ENCODE results near the gene CENPX. TPM values are rescaled to one million over a fixed set of nuclear protein-coding genes. Genes with fewer than 3 reads are reported as not detected.
A peak's percentile ranks its signal among the peaks of the same experiment; 100 is the strongest.

The CENPX gene
- total and polyA plus RNA-seq, 2 of the 13 experiments (the other 11 are each of a cell fraction or from before 2014, with no cell fraction given): 92.7 to 170 TPM

- TF ChIP-seq ZNF770 (CRISPR knock-in tag; IDR thresholded peaks at IDR 0.05): peak; percentile 64
- peak; percentile 71 for TF ChIP-seq ZNF639 (CRISPR knock-in tag; conservative IDR thresholded peaks at IDR 0.05)
- TF ChIP-seq ATF4 (CRISPR knock-in tag; IDR thresholded peaks at IDR 0.05): no peak
- TF ChIP-seq NFE2 (CRISPR knock-in tag; IDR thresholded peaks at IDR 0.05): no peak
- peak; percentile 95 for TF ChIP-seq NFYB (CRISPR knock-in tag; IDR thresholded peaks at IDR 0.05)
- 0 out of 2 replicates have a peak, but pooled peaks have one; percentile 51 for TF ChIP-seq PAWR (CRISPR knock-in tag; IDR thresholded peaks at IDR 0.05; ENCODE audit: borderline replicate concordance)
- no peak for TF ChIP-seq HOXA7 (CRISPR knock-in tag; IDR thresholded peaks at IDR 0.05)
- TF ChIP-seq DNMT1 (CRISPR knock-in tag; IDR thresholded peaks at IDR 0.05): peak; percentile 97
- no peak for TF ChIP-seq HNF4A (CRISPR knock-in tag; IDR thresholded peaks at IDR 0.05)
- TF ChIP-seq RAD51 (IDR thresholded peaks at IDR 0.05; ENCODE audit: borderline replicate concordance): no peak
- peak; percentile 90; the same call in 1 of the 2 replicates for TF ChIP-seq THAP8 (CRISPR knock-in tag; IDR thresholded peaks at IDR 0.05; ENCODE audit: borderline replicate concordance)
- no peak for TF ChIP-seq U2AF1 (optimal IDR thresholded peaks at IDR 0.05; ENCODE audit: low read depth, low read length)
- peak; percentile 89 for TF ChIP-seq SRSF1 (optimal IDR thresholded peaks at IDR 0.05; ENCODE audit: low read depth, low read length)
- peak; percentile 28; the same call in 1 of the 2 replicates for TF ChIP-seq ZNF275 (CRISPR knock-in tag; IDR thresholded peaks at IDR 0.05; ENCODE audit: borderline replicate concordance)
- TF ChIP-seq SP5 (CRISPR knock-in tag; IDR thresholded peaks at IDR 0.05; ENCODE audit: borderline replicate concordance, low read depth): peak; percentile 86
- no peak for TF ChIP-seq NBN (conservative IDR thresholded peaks at IDR 0.05)
- peak; percentile 68 for TF ChIP-seq ZNF709 (CRISPR knock-in tag; IDR thresholded peaks at IDR 0.05)
- TF ChIP-seq GATAD2A (CRISPR knock-in tag; IDR thresholded peaks at IDR 0.05): no peak; the same call in none of the 2 replicates
- TF ChIP-seq YEATS2 (CRISPR knock-in tag; IDR thresholded peaks at IDR 0.05; ENCODE audit: borderline replicate concordance): peak; percentile 57; the same call in 1 of the 2 replicates
- peak; percentile 87; the same call in 1 of the 2 replicates for TF ChIP-seq ZBTB26 (CRISPR knock-in tag; IDR thresholded peaks at IDR 0.05; ENCODE audit: borderline replicate concordance)
- TF ChIP-seq ISL2 (CRISPR knock-in tag; IDR thresholded peaks at IDR 0.05): no peak; the same call in 1 of the 2 replicates
- no peak for TF ChIP-seq CAMTA2 (CRISPR knock-in tag; IDR thresholded peaks at IDR 0.05; ENCODE audit: borderline replicate concordance)
Measured at GRCh38 chr17:82037092-82037888, 14.6 kb upstream of the CENPX start, which contains the start of gene DCXR (continued).

Measured in HepG2 (cell line).